Right lobe of liver (tissue), 4 donors: Measurements from ENCODE around the gene STOX2.

Experiments
- CTCF ChIP-seq, 4 donors: fragments of 200-600 bp in 3 of 4; fragments of 450-650 bp in 1 of 4; IDR thresholded peaks; one replicate each; pipeline versions ENCODE4 v1.5.1 to v1.8.0; 2016 to 2022; ENCODE audit warnings: antibody characterized with exemption in 4 of 4, mild to moderate bottlenecking in 2 of 4
- POLR2A ChIP-seq: fragments of 450-650 bp; IDR thresholded peaks from one replicate; pipeline ENCODE4 v1.6.1; 2017; ENCODE audit warnings: antibody characterized with exemption, mild to moderate bottlenecking
- donor health status: DM: no; HTN: no; CAD: no.
- donor health status: DM: no; HTN: no; CAD: no.
- donor health status: DM: no; HTN: yes; CAD: no.

GRCh38 chr4:184030764-184031163 lies 125.7 kb downstream of the STOX2 start:
- no peak for TF ChIP-seq POLR2A
- TF ChIP-seq CTCF (IDR thresholded peaks at IDR 0.05), result no peak
